ENCODE data around the gene NOVA2. TPM values are rescaled to one million over a fixed set of nuclear protein-coding genes. Genes with fewer than 3 reads are reported as not detected.

NOVA2 gene
- total and polyA plus RNA-seq, 2 of the 8 experiments (the other 6 are each of a cell fraction or from before 2014, with no cell fraction given) = 3.2 to 24.6 TPM

GRCh38 chr19:45958769-45959516 lies 14.7 kb downstream of the NOVA2 start:
- Histone ChIP-seq H3K4me3 (ENCODE audit: extremely low read depth in 1 of 4, insufficient read depth in 2 of 4, low read depth in 3 of 4, low read length in 4 of 4) (no peak overlapping the region), H2BK5ac (ENCODE audit: low read depth, low read length) (peak overlapping the region; percentile 49; the same call in 1 of the 2 replicates), H3K4ac (replicated peaks; ENCODE audit: insufficient read length, low read depth, low read length) (no peak overlapping the region), H3K18ac (ENCODE audit: extremely low read depth, low read length) (no peak overlapping the region), H2AFZ (ENCODE audit: low read length) (no peak overlapping the region), H3K27ac (ENCODE audit: low read depth, low read length) (no peak overlapping the region), H2AK5ac (ENCODE audit: low read depth, low read length) (peak overlapping the region; percentile 99), H2BK120ac (replicated peaks; ENCODE audit: low read depth, low read length) (no peak overlapping the region), H3K79me2 (ENCODE audit: control insufficient read depth in 1 of 2, insufficient read depth in 2 of 2, low read length in 2 of 2) (no peaks in the 10 kb centered on the region), H3K23me2 (ENCODE audit: low read depth, low read length) (peaks cover 6% of the 10 kb centered on the region; the same call in 1 of the 2 replicates), H3K9me3 (ENCODE audit: insufficient read depth in 2 of 2, low read depth in 1 of 2, low read length in 1 of 2) (no peaks in the 10 kb centered on the region), H3K79me1 (ENCODE audit: low read depth, low read length) (no peaks in the 10 kb centered on the region), H4K20me1 (replicated peaks in 1 of 2; ENCODE audit: control insufficient read depth in 1 of 2, insufficient read depth in 2 of 2, low read length in 2 of 2) (peaks cover 2 to 4% of the 10 kb centered on the region in 2 experiments), H3K56ac (replicated peaks; ENCODE audit: insufficient read length, low read depth, low read length) (no peak overlapping the region), H2BK15ac (ENCODE audit: low read length) (no peak overlapping the region), H3K4me2 (ENCODE audit: insufficient read depth in 1 of 2, low read depth in 2 of 2, low read length in 2 of 2) (no peak overlapping the region), H4K91ac (replicated peaks; ENCODE audit: insufficient read length, low read length) (no peak overlapping the region), H3K4me1 (replicated peaks in 1 of 4; ENCODE audit: control insufficient read depth in 3 of 4, insufficient read depth in 4 of 4, low read length in 3 of 4) (peaks cover 0 to 11% (median 2%) of the 10 kb centered on the region in 4 experiments; a peak in 5 of 7 replicates), H2BK20ac (ENCODE audit: low read length) (no peak overlapping the region), H3K27me3 (replicated peaks in 1 of 4; ENCODE audit: control insufficient read depth in 3 of 4, extremely low read depth in 1 of 4, insufficient read depth in 3 of 4, low read length in 3 of 4) (peaks cover 0 to 2% (median 0%) of the 10 kb centered on the region in 4 experiments; a peak in 1 of 7 replicates), H4K8ac (ENCODE audit: extremely low read depth, insufficient read depth, low read length) (no peak overlapping the region), H4K5ac (ENCODE audit: insufficient read length, low read depth, low read length) (no peak overlapping the region), H2BK12ac (ENCODE audit: low read depth, low read length) (no peak overlapping the region), H3K14ac (ENCODE audit: insufficient read length) (no peak overlapping the region), H3K23ac (ENCODE audit: insufficient read length) (no peak overlapping the region), H3K36me3 (ENCODE audit: control insufficient read depth in 2 of 4, insufficient read depth in 4 of 4, low read length in 3 of 4) (peaks cover 0 to 10% (median 3%) of the 10 kb centered on the region in 4 experiments; a peak in 3 of 8 replicates), H3K9ac (replicated peaks in 1 of 4; ENCODE audit: extremely low read depth in 1 of 4, low read depth in 3 of 4, low read length in 3 of 4) (no peak overlapping the region)
- 87% methylated on average over 12 of the region's 12 CpGs; no CpG with 5 or more reads in 1 of the 2 experiments for WGBS, 2 experiments (ENCODE audit: extremely low coverage in 1 of 2, insufficient coverage in 1 of 2, insufficient read length in 1 of 2, insufficient replicate concordance in 2 of 2, low coverage in 1 of 2, low lambda C conversion rate in 2 of 2, missing lambda C conversion rate in 1 of 2)
- DNase-seq (ENCODE audit: low read depth in 1 of 2, low spot score in 2 of 2) (no peak), FAIRE-seq (no peak)
- ChIA-PET CTCF (ENCODE audit: partially characterized antibody) (interaction anchor here (0.7 to 0.9 kb wide), 4 partner anchors 27 to 931 kb away, joined by 3 to 5 read pairs (median 4); no protein-coding TSS in a partner anchor), POLR2A (ENCODE audit: partially characterized antibody) (interaction anchor here (1.0 to 2.4 kb wide), 2 partner anchors 9 to 12 kb away, joined by 3 to 8 read pairs; no protein-coding TSS in a partner anchor)
- TF ChIP-seq TCF12 (IDR thresholded peaks at IDR 0.05; ENCODE audit: low read depth, low read length) (no peak), BACH1 (IDR thresholded peaks at IDR 0.05; ENCODE audit: low read length) (no peak), SP1 (IDR thresholded peaks at IDR 0.05; ENCODE audit: low read depth, low read length) (no peak), HDAC6 (IDR thresholded peaks at IDR 0.05; ENCODE audit: low read depth, low read length) (no peak), RBBP5 (IDR thresholded peaks at IDR 0.05; ENCODE audit: borderline replicate concordance, low read depth, low read length) (no peak), CREB1 (IDR thresholded peaks at IDR 0.05) (no peak), RNF2 (IDR thresholded peaks at IDR 0.05; ENCODE audit: borderline replicate concordance, low read depth, low read length, missing control alignments, poor library complexity, severe bottlenecking) (no peak), GTF2F1 (IDR thresholded peaks at IDR 0.05; ENCODE audit: borderline replicate concordance, low read depth, low read length) (no peak), RXRA (IDR thresholded peaks at IDR 0.05; ENCODE audit: insufficient read depth, low read depth, low read length) (no peak), CHD2 (IDR thresholded peaks at IDR 0.05; ENCODE audit: low read length) (no peak)
